GM19468 (cell line): Measurements from ENCODE around the gene CYRIA.

ENCODE experiments used
- ATAC-seq: cut with Tn5 transposase; IDR thresholded peaks from one replicate; pipeline ENCODE4 v1.9.1; 2021; ENCODE audit warnings: mild to moderate bottlenecking, moderate library complexity, moderate number of reproducible peaks; ENCODE audit not compliant: unreplicated experiment; ENCODE audit errors: extremely low read depth

The CYRIA gene

DNA sequence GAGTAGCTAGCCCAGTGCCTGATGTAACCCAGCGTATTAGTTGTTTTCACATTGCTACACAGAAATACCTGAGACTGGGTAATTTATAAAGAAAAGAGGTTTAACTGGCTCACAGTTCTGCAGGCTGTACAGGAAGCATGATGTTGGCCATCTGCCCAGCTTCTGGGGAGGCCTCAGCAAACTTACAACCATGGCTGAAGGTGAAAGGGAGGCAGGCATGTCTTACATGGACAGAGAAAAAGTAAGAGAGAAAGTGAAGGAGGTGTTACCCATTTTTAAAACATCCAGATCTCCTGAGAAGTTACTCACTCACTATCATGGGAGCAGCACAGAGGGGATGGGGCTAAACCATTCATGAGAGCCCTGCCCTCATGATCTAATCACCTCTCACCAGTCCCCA, 6.1 kb upstream of the CYRIA start:
- no peak for ATAC-seq

DNA sequence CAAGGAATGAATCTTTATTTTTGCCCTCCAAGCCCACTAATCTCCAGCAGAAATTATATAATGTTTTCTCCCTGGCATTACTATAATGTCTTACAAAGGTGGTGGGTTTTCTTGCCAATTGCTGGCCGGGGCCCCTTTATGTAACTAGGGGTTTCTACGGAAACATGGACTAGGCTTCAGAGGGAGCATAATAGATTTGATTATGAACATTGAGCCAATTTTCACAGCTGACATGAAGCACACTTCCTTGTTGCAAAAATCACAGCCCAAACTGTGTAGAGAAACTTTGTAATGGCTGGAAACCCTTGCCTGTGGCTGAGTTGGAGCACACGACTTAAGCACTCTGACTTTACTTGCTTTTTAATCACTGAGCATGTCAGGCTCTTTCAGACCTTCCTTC, 3.8 kb upstream of the CYRIA start:
- ATAC-seq = no peak

DNA sequence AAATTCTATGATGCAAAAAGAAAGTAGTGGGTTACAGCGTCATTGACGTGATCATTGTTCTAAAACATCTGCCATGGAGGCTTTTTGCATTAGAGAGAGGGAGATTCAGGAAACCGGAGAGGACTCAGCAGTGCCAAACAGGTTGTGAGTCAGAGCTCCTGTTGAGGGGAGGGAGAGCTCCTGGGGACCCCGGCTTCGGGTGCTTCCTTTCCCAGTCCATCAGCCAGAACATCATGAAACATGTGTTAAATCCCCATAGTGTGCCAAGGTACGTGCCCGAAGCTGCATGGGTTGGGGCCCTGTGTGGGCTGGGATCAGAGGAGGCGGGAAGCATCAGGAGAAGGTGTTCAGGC, 791 bp upstream of the CYRIA start:
- ATAC-seq = no peak

DNA sequence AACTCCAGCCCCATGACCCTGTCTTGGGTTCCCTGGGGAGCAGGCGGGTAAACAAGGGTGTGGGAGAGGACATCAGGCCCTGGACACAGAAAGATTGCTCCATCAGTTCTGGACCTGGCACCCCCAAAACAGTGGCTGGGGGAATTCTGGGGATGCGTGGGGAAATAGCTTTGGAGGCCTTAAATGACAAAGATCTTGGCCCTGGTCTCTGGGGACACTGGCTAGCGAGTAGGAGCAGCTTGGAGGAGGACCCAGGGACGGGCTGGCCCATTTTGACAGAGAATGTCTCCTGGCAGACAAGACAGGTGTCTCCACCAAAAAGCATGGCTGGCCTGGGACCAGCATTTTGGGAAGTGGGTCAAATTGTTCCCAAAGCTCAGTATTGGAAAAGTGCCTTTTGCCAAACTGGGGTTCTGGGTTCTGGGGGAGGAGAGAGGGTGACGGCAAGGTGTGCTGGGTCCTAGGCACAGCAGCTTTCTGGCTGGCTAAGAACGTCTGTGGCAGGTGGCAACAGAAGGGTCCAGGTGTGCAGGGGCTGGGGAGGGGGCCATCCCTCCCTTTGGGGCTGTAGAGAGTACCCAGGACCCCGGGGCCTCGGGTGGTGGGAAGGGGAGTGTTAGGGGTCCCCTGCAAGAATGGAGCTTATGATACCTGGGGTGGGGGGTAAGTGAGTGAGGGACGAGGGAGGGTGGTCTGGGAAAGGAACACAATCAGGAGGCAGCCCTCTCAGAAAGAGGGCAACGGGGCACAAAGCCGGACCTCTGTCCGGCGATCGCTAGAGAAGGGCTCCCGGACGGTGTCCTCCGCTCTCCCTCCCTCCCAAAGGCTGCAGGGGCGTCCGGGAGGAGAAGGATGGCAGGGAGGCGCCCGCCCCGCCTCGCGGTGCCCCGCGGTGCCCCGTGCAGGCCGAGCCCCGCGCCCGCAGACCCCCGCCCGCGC, 556 bp downstream of the CYRIA start:
- ATAC-seq = no peak

DNA sequence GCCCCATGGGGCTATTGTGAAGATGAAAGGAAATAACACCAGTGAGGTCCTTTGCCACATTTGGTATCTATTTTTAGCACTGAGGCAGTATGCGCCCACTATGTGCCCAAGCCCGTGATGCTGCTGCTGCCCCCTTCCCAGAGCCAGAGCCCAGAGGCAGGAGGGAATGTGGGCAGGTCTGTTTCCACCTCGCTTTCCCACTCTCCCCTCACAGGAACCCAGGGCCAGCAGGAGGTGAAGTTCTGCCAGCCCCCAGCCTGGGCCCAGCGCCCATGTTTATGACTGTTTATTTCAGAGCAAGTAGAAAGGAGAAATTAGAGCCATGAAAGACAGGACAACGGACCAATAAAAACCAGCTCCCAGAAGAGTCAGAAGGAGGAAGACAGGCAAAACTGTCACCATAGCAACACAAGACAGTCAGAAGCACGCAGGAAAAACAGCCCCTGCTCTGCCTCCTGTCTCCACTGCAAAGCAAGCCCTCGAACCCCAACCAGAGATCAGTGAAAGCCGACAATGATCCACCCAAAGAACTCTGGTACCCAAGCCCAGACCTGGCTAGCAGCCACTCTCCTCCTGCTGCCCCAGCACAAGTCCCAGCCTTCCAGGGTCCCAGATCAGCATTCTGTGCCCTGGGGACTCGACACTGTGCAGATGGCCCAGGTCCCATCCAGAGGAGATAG, 1.4 kb downstream of the CYRIA start:
- no peak for ATAC-seq

DNA sequence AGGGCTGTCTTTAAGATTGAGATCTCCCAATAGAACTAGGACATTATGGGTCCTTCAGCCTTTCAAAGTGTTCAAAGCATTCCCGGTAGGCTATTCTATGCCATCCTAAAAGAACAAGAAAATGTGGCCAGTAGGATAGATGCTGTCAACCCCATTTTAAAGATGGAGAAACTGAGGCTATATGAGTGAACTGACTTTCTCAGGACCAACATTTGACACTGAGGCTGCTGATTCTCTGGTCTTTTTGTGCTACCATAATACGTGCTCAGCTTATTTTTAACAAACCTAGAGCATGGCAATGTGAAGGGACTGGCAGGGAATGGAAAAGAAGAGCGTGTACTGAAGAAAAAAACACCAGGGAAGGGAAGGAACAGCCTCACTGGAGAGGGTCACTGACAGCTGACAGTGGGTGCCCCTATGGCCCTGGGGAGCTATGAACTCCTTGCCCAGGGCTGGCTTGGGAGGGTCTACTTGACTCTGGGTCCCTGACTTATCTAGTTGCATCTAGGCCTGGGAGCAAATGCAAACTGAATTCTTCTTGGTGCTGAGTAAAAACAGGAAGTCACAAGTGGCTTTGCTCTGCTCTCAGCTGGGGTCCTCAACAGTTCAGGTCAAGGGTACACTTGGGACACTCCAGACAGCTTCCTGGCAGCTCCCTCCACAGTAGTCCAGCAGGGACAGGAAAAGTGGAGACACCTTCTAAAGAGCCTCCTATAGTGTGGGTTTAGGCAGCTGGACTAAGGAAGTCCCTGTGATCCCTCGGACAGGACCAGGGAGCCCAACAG, 2.3 kb downstream of the CYRIA start:
- ATAC-seq = no peak

DNA sequence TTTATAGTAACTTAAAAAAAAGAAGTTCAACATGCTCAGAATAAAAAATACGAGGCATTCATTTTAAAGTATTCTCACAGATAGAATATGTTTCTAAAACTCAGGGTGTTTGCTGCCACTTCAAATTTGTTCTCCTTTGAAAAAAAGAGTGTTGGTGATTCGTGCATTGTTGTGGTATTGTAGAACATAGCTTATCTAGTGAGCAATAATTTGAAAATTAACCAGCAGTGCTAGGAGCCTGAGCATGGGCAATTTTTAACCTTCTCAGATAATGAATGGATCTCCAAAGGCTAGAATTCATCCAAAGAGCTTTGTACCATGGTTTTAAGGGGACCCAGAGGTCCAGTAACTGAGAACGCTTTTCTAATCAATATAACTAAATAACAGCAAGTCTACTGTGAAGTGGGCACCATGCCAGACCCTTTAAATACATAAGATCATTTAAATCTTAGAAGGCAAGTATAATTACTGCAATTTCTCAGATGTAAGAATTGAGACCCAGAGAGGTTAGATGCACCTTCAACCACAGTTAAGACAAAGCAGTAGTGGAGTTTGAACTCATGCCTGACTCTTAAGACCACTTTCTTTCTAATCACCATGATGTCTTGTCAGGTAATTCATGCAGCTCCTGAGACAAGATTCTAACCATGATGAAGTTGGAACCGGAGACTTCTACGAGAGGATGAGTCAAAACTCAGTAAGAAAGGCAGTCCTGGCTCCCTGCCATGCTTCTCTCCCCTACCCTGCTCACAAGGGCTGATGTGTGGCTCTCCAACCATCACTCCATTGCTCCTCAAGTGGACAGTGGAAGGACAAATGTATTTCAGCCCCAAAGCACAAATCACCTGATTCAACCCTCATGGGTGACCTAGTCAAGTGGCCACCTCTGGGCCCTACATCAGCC, 3.4 kb downstream of the CYRIA start:
- no peak for ATAC-seq

DNA sequence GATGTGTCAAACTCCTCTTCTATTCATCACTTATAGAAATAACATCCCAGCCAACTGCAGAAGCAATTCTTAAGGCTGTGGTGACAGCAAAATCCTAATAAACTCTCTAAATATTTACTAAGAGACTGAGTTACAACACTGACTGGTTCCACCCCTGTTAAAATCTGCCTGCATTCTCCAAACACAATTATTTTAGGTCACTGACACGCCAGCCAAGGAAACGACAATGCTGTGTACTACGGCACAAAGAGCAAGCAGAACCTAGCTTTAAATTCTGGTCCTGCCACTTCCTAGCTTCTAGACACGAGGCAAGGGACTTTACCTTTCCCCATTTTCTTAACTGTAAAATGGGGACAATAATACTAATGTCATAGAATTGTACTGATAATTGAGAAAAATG, 4.1 kb downstream of the CYRIA start:
- ATAC-seq = no peak

DNA sequence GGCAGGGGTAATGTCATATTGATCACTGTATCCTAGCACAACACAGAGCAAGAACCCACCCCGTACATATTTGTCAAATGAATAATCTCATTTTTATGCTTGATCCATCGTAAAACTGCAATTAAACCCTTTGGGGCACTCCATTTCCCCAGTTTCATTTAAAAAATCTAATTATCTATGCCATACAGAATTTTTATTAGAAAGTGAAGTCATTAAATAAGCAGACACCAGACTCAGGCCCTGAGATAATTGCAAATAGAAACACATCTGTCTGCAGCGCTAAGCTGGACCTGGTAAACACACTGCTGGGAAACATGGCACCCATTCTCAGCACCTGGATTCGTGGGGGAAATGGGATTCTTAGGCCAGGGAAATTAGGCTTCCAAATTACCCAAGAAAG, 5.1 kb downstream of the CYRIA start:
- ATAC-seq = no peak

DNA sequence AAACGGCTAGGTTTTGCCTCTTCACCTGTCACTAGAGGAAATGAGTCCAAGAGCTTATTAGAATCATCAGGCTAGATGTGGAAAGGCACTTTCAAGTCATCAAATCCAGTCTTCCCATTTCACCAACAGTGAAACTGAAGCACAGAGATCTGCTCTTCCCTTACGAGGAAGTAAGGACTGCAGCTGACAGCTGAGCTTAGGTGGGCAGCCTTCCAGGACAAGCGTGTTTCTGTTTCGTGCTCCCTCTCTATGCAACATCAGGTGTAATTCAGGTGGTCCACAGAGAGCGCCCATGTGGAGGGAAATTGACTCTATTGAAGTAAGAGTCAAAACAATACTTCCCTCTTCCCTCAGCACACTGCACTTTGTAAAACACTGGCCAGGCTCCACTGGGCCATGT, 5.5 kb downstream of the CYRIA start:
- ATAC-seq = no peak

DNA sequence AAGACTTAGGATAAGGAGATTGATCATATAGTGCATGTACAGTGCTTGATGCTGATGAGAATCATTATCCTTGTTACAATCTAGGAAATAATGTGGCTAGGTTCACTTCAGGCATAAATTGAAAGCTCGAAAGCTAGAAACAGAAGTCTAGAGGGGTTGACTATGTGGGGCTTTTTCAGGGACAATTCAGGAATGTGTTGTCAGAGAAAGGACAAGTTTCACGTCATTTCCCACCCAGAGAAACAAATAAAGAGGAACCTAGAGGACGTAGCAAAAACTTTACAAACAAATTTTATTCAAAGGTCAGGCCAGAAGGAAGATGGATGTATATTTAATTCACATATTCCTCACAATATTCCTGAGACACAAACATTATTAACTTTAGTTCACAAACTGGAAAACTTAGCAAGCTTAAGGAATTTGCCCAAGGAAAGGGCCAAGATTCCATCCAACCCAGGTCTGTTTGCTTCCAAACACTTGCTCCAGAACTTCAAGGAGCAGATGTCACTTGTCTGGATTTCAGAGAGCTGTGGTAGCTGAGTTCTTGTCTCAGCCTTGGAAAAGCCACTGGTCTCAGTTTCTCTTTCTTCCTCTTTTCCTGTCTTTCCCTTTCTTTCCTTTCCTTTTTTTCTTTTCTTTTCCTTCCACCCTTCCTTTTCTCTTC, 7.4 kb downstream of the CYRIA start:
- ATAC-seq = no peak

DNA sequence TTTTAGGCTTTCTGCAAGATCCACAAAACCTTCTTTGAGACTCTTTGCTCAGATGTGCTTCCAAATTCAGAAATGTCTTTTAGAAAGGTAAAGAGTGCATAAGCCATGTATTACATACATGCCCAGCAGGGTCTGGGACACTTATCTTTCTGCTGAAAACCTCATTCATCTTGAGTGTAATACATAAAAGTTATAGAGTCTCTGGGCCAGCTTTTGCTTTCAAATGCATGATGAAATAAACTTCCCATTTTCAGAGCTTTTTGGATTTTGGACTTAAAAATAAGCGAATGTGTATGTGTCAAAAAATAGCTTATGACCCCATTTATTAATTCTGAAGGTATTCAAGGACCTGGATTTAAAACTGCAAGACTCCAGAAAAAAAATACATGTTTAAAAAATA, 8.0 kb downstream of the CYRIA start:
- ATAC-seq = no peak

DNA sequence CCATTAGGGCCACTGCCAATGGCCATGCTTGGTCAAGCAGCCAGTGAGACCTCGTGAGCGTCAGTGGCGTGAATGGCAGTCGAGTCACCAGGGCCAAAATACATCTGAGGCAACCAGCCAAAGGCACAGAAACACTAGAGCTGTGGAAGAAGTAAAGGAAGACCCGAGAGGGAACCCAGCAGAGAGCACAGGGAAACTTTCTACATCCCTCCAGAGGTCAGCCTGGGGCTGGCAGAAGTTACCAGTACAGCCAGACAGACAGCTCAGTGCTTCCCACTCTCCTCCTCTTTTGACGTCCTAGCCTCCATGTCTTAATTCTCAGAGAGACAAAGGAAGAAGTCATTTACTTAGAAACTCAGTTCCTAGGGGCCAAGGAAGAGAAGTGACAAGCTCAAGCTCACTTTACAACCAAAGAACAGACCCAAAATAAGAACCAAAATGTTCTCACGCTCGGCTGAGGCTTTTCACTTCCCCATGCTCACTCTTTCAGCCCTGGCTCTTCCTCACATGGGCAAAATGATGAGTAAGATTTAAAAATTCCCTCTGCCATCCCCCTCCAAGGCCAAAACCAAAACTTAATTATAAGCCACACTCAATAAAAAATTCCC, 8.7 kb downstream of the CYRIA start:
- ATAC-seq = peak; percentile 73

DNA sequence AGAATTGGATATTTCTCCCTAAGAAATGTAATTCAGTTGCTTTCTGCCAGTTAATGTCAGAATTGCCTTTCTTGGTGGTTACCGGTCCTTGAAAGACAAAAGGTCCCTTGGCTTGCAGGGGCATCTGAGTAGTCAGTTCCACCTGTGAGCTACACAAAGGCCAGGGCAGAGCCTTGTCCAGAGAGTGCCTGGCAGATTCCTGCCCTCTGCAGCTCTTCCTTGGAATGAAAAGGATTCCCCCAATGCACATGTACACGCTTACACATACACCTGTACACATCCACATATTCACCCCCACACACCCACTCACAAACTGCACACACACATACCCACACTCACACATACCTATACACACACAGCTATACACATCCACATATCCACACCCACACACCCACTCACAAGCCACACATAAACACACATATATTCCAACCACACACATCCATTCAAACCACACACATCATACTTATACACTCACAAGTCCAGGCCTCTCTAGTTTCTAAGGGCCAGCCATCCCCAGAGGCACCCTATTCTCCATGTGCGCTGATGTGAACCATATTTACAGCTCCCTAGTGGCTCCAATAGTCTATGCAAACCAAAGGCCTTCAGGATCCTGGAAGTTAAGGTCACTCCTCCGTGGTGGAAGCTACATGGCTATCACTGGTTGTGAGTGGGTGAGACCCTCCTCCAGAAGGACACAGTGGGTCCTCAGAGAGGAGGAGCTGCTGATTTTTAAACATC, 9.6 kb downstream of the CYRIA start:
- ATAC-seq = no peak

DNA sequence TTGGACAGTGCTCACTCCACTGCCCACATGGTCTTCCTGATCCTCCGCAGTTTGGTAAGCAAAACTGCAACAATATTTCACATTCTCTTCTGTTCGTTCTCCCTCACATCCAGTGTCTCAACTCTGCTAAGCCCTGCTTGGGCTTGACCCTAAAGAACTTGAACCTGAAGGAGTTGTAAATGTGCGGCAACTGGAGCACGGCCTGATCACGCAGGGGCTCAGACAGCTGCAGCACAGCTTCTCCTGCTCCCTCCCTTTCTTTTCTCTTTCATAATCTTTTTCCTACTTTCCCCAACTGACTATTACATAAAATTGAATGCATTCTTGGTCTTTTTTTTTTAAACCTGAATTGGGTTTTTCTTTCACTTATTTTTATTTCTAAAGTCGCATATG, 10.2 kb downstream of the CYRIA start:
- no peak for ATAC-seq

DNA sequence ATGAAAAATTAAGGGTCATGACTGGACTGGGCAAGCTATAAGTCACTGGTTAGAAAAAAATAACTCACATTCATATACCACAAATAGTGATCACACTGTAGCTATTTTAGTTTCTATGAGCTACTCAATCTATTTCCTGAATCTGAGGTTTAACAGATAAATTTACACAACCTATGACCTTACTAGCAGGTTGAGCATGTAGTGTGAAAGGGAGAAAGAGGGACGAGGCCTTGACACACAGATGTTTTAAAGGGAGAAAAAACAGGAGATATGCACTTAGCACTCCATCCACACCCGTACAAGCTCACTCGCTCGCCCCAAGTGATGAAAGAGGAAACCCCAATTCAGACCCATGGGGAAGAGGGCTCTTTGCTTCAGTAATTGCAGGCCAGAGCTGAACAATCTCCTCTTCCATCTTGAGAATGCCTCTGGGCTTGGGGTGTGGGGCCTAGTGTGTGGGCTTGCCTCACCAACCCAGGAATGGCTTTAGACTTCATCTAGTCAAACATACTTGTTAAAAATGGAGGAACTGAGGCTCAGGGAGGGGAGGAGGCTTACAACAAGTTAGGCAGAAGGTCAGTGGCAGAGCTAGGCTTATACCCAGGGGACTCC, 10.7 kb downstream of the CYRIA start:
- ATAC-seq = no peak

DNA sequence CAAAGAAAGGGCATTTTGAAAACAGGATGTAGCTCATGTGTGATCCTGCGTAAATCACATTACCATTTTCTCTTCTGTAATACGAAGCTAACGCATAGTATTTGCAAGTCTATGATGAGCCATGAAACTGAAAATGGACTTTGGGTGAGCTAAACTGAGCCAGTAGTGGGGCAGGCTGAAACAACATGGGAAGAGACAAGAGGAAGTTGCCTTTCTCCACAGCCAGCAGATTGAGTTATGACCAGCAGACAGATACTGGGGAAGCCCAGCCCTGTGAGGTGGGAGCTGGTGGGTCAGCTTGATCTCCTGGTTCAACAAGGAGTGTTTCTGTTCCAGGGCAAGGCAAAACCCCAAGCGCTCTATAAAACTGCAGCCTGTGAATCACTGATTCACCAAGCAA, 11.8 kb downstream of the CYRIA start:
- ATAC-seq = peak; percentile 64

DNA sequence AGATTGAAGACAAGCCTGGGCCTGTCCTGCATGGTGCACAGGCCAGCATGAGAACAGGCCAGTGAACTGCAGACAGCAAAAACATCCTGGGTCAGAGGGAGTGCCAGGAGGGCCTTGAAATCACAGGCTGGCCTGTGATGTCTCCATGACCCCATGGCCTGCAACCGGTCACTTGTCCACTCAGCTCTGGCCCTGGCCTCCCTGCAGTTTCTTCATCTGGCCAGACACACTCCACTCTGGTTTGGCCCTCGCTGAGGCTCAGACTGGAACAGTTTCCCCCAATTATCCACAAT, 12.6 kb downstream of the CYRIA start:
- ATAC-seq = no peak
